K562 (cell line): ENCODE measurements around the gene CPTP. TPM values are rescaled to one million over a fixed set of nuclear protein-coding genes. Genes with fewer than 3 reads are reported as not detected.
A peak's percentile ranks its signal among the peaks of the same experiment; 100 is the strongest.

Source experiments
- ATF1 ChIP-seq, 2 experiments: fragments of 450-650 bp in 1 of 2; IDR thresholded peaks; 2 replicates each; pipeline ENCODE4 v1.6.1; 2016; ENCODE audit warnings: missing compliant biosample characterization in 1 of 2, missing genetic modification characterization in 1 of 2
- ATF7 ChIP-seq: fragments of 450-650 bp; IDR thresholded peaks from 2 replicates; pipeline ENCODE4 v1.7.1; 2014; ENCODE audit warnings: mild to moderate bottlenecking, moderate library complexity
- EP300 ChIP-seq: IDR thresholded peaks from 2 replicates; pipeline ENCODE4 v1.6.1; 2012; ENCODE audit warnings: low read length, improper control_type of control experiment
- FOXK1 ChIP-seq: sonication (generic); formaldehyde crosslinking; IDR thresholded peaks from 2 replicates; pipeline ENCODE4 v1.8.0; 2022; ENCODE audit warnings: missing genetic modification reagents, mild to moderate bottlenecking, borderline replicate concordance
- FOXP1 ChIP-seq: sonication (generic); formaldehyde crosslinking; IDR thresholded peaks from 2 replicates; pipeline ENCODE4 v1.8.0; 2022; ENCODE audit warnings: mild to moderate bottlenecking, missing genetic modification reagents
- HIVEP1 ChIP-seq: fragments of 250-450 bp; sonication (Bioruptor Pico); IDR thresholded peaks from 2 replicates; pipeline ENCODE4 v1.4.0; 2020; ENCODE audit warnings: mild to moderate bottlenecking
- KDM2B ChIP-seq: fragments of 250-450 bp; sonication (Bioruptor Pico); IDR thresholded peaks from 2 replicates; pipeline ENCODE4 v1.8.0; 2021; ENCODE audit warnings: mild to moderate bottlenecking, moderate library complexity
- KLF13 ChIP-seq: fragments of 450-650 bp; IDR thresholded peaks from 2 replicates; pipeline ENCODE4 v1.6.1; 2016; ENCODE audit warnings: missing genetic modification characterization, low read depth, mild to moderate bottlenecking, missing compliant biosample characterization, moderate library complexity, borderline replicate concordance
- MTF1 ChIP-seq: fragments of 250-450 bp; sonication (Bioruptor Pico); IDR thresholded peaks from 2 replicates; pipeline ENCODE4 v1.9.0; 2021; ENCODE audit warnings: moderate library complexity, mild to moderate bottlenecking, inconsistent platforms, borderline replicate concordance
- NCOA1 ChIP-seq: fragments of 450-650 bp; IDR thresholded peaks from 2 replicates; pipeline ENCODE4 v1.6.1; 2016; ENCODE audit warnings: low read depth
- NR1H2 ChIP-seq: sonication (generic); formaldehyde crosslinking; IDR thresholded peaks from 2 replicates; pipeline ENCODE4 v1.4.0; 2020; ENCODE audit warnings: mild to moderate bottlenecking, missing genetic modification reagents
- NR2F6 ChIP-seq: fragments of 450-650 bp; formaldehyde crosslinking; IDR thresholded peaks from 2 replicates; pipeline ENCODE4 v1.4.0; 2020; ENCODE audit warnings: mild to moderate bottlenecking
- PHTF2 ChIP-seq: fragments of 250-450 bp; sonication (Bioruptor Pico); IDR thresholded peaks from 2 replicates; pipeline ENCODE4 v1.5.0; 2021; ENCODE audit warnings: mild to moderate bottlenecking
- RBM17 ChIP-seq: fragments of 200-400 bp; formaldehyde crosslinking; IDR thresholded peaks from 2 replicates; pipeline ENCODE4 v1.6.1; 2017; ENCODE audit warnings: low read depth, mild to moderate bottlenecking, low read length, borderline replicate concordance
- RNF2 ChIP-seq: sonication (generic); IDR thresholded peaks from 2 replicates; pipeline ENCODE4 v1.6.1; 2016
- SAFB ChIP-seq: fragments of 200-400 bp; formaldehyde crosslinking; IDR thresholded peaks from 2 replicates; pipeline ENCODE4 v1.6.1; 2017; ENCODE audit warnings: low read depth, low read length, borderline replicate concordance
- STAT5A ChIP-seq: IDR thresholded peaks from 2 replicates; pipeline ENCODE4 v1.6.1; 2012; ENCODE audit warnings: low read length, inconsistent platforms, borderline replicate concordance
- STAT5B ChIP-seq: fragments of 250-450 bp; sonication (Bioruptor Pico); IDR thresholded peaks from 2 replicates; pipeline ENCODE4 v1.8.0; 2021; ENCODE audit warnings: mild to moderate bottlenecking, inconsistent platforms
- TBP ChIP-seq: optimal IDR thresholded peaks from 2 replicates; pipeline ENCODE3; 2011; ENCODE audit warnings: low read depth, low read length, improper control_type of control experiment
- XRCC4 ChIP-seq: IDR thresholded peaks from one replicate; pipeline ENCODE4 v1.6.1; 2011; ENCODE audit not compliant: insufficient read depth, insufficient read length; ENCODE audit errors: extremely low read depth
- XRCC5 ChIP-seq: fragments of 200-400 bp; formaldehyde crosslinking; IDR thresholded peaks from 2 replicates; pipeline ENCODE4 v1.6.1; 2017; ENCODE audit warnings: low read depth, mild to moderate bottlenecking, low read length
- ZFP1 ChIP-seq: fragments of 450-650 bp; formaldehyde crosslinking; IDR thresholded peaks from 2 replicates; pipeline ENCODE4 v1.4.0; 2020; ENCODE audit warnings: mild to moderate bottlenecking, mixed read lengths
- ZFPM2 ChIP-seq: fragments of 250-450 bp; sonication (Bioruptor Pico); IDR thresholded peaks from 2 replicates; pipeline ENCODE4 v1.5.1; 2022; ENCODE audit warnings: mild to moderate bottlenecking
- ZNF143 ChIP-seq: sonication (generic); formaldehyde crosslinking; IDR thresholded peaks from 2 replicates; pipeline ENCODE4 v1.9.0; 2022; ENCODE audit warnings: mild to moderate bottlenecking, missing genetic modification reagents
- ZNF408 ChIP-seq: fragments of 250-450 bp; sonication (Bioruptor Pico); IDR thresholded peaks from 2 replicates; pipeline ENCODE4 v1.4.0; 2020; ENCODE audit warnings: low read depth, mild to moderate bottlenecking, moderate library complexity
- ZNF507 ChIP-seq: conservative IDR thresholded peaks from 2 replicates; pipeline ENCODE4 v1.6.1; 2017; ENCODE audit warnings: missing genetic modification characterization, missing compliant biosample characterization
- polyA plus RNA-seq, 8 experiments: library from polyadenylated mRNA; depleted of rRNA in 4 of 8; stranded (reverse) in 5 of 8; unstranded in 3 of 8; fragments of >200 nt; fragmentation: Nextera tagmentation in 2 of 8; fragmentation: Illumina TruSeq in 1 of 8; extraction: Ambion mirVana in 2 of 8; extraction: Trizol in 1 of 8; gene quantifications; 2 replicates each; pipeline versions ENCODE4 v1.2.1 to v1.2.3, GENCODE V29; 2011 to 2014; ENCODE audit warnings: inconsistent platforms in 1 of 8, missing spikeins in 1 of 8
- total RNA-seq, 7 experiments: library from RNA; depleted of rRNA in 6 of 7; stranded (reverse); fragments of >200 nt in 6 of 7; fragmentation: Illumina TruSeq in 2 of 7; extraction: Trizol in 2 of 7; gene quantifications; 2 replicates each; pipeline versions ENCODE4 v1.2.1 to v1.2.3, GENCODE V29; 2011 to 2021; ENCODE audit warnings: low replicate concordance in 1 of 7
- TF ChIP-seq, protein P1 (sequence below), 3 experiments: IDR thresholded peaks in 2 of 3; conservative IDR thresholded peaks in 1 of 3; 2 replicates each; pipeline ENCODE4 v1.5.1; 2011 to 2012; ENCODE audit warnings: low read length in 3 of 3, mild to moderate bottlenecking in 3 of 3, control low read depth in 2 of 3, improper control_type of control experiment in 1 of 3, inconsistent platforms in 1 of 3, low read depth in 1 of 3, mixed read lengths in 1 of 3, moderate library complexity in 1 of 3; ENCODE audit not compliant: insufficient read depth in 2 of 3
- TF ChIP-seq, protein P2 (sequence below): fragments of 450-650 bp; IDR thresholded peaks from 2 replicates; pipeline ENCODE4 v1.6.1; 2017; ENCODE audit warnings: mild to moderate bottlenecking, moderate library complexity
- TF ChIP-seq, protein P3 (sequence below): fragments of 250-450 bp; sonication (Bioruptor Pico); IDR thresholded peaks from 2 replicates; pipeline ENCODE4 v1.5.0; 2021

CPTP gene
- total and polyA plus RNA-seq, 9 of the 15 experiments (the other 6 are each of a cell fraction or from before 2014, with no cell fraction given) = 0.11 to 25.8 (median 3.5) TPM

DNA sequence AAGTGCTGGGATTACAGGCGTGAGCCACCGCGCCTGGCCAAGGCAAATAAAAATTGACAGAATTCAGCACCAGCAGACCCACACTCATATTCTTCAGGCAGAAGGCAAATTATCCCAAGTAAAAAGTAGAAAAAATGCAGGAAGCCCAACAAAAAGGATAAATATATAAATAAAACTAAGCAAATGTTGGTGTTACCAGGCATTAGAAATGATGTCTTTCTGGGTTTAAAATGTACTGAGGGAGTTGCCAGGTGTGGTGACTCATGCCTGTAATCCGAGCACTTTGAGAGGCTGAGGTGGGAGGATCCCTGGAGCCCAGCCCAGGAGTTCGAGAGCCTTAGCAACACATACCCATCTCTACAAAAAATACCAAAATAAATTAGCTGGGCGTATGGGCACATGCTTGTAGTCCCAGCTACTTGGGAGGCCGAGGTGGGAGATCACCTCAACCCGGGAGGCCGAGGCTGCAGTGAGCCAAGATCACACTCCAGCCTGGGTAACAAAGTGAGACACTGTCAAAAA is 6.4 kb upstream of the CPTP start (continued):
- no peak for TF ChIP-seq NR1H2 (CRISPR knock-in tag)
- TF ChIP-seq STAT5B (CRISPR knock-in tag) = no peak
- no peak for TF ChIP-seq KDM2B (CRISPR knock-in tag)
- no peak for TF ChIP-seq MTF1 (CRISPR knock-in tag)
- TF ChIP-seq ATF7 = no peak
- TF ChIP-seq ZNF507 (tag) = no peak
- no peak for TF ChIP-seq ZFP1 (CRISPR knock-in tag)
- no peak for TF ChIP-seq RBM17
- no peak for TF ChIP-seq NR2F6 (CRISPR knock-in tag)
- TF ChIP-seq HIVEP1 (CRISPR knock-in tag) = no peak
- no peak for TF ChIP-seq RNF2
- TF ChIP-seq, protein P1, sequence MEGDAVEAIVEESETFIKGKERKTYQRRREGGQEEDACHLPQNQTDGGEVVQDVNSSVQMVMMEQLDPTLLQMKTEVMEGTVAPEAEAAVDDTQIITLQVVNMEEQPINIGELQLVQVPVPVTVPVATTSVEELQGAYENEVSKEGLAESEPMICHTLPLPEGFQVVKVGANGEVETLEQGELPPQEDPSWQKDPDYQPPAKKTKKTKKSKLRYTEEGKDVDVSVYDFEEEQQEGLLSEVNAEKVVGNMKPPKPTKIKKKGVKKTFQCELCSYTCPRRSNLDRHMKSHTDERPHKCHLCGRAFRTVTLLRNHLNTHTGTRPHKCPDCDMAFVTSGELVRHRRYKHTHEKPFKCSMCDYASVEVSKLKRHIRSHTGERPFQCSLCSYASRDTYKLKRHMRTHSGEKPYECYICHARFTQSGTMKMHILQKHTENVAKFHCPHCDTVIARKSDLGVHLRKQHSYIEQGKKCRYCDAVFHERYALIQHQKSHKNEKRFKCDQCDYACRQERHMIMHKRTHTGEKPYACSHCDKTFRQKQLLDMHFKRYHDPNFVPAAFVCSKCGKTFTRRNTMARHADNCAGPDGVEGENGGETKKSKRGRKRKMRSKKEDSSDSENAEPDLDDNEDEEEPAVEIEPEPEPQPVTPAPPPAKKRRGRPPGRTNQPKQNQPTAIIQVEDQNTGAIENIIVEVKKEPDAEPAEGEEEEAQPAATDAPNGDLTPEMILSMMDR (IDR thresholded peaks at IDR 0.05 in 2 of 3, conservative IDR thresholded peaks at IDR 0.05 in 1 of 3; ENCODE audit: insufficient read depth in 2 of 3, low read depth in 1 of 3, low read length in 3 of 3) = no peak
- TF ChIP-seq ATF1 (CRISPR knock-in tag; IDR thresholded peaks at IDR 0.05) = no peak
- TF ChIP-seq ATF1 (tag; IDR thresholded peaks at IDR 0.05) = no peak
- no peak for TF ChIP-seq XRCC4
- TF ChIP-seq, protein P2, sequence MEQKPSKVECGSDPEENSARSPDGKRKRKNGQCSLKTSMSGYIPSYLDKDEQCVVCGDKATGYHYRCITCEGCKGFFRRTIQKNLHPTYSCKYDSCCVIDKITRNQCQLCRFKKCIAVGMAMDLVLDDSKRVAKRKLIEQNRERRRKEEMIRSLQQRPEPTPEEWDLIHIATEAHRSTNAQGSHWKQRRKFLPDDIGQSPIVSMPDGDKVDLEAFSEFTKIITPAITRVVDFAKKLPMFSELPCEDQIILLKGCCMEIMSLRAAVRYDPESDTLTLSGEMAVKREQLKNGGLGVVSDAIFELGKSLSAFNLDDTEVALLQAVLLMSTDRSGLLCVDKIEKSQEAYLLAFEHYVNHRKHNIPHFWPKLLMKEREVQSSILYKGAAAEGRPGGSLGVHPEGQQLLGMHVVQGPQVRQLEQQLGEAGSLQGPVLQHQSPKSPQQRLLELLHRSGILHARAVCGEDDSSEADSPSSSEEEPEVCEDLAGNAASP = no peak
- TF ChIP-seq KLF13 (tag) = 0 out of 2 replicates have a peak, but pooled peaks have one; percentile 39
- no peak for TF ChIP-seq ZNF408 (CRISPR knock-in tag)
- no peak for TF ChIP-seq TBP
- no peak for TF ChIP-seq ZFPM2
- TF ChIP-seq ZNF143 (CRISPR knock-in tag) = no peak
- TF ChIP-seq, protein P3, sequence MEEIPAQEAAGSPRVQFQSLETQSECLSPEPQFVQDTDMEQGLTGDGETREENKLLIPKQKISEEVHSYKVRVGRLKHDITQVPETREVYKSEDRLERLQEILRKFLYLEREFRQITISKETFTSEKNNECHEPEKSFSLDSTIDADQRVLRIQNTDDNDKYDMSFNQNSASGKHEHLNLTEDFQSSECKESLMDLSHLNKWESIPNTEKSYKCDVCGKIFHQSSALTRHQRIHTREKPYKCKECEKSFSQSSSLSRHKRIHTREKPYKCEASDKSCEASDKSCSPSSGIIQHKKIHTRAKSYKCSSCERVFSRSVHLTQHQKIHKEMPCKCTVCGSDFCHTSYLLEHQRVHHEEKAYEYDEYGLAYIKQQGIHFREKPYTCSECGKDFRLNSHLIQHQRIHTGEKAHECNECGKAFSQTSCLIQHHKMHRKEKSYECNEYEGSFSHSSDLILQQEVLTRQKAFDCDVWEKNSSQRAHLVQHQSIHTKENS (CRISPR knock-in tag) = no peak
- TF ChIP-seq EP300 = peak; percentile 29; the same call in 1 of the 2 replicates
- TF ChIP-seq STAT5A = no peak
- TF ChIP-seq SAFB = no peak
- no peak for TF ChIP-seq NCOA1
- no peak for TF ChIP-seq FOXK1 (CRISPR knock-in tag)
- no peak for TF ChIP-seq FOXP1 (CRISPR knock-in tag)
- TF ChIP-seq XRCC5 = no peak
- no peak for TF ChIP-seq PHTF2 (CRISPR knock-in tag)
